ENCODE measurements around the gene APBA2.

GRCh38 chr15:28881170-28881569 is 4.6 kb upstream of the APBA2 start:
- TF ChIP-seq GATA2 (IDR thresholded peaks at IDR 0.05; ENCODE audit: low read depth, low read length) = no peak
- no peak for TF ChIP-seq GATA3 (IDR thresholded peaks at IDR 0.05; ENCODE audit: low read depth, low read length)

All from SH-SY5Y (cell line).